ENCODE results near the gene MPG.

The MPG gene

DNA sequence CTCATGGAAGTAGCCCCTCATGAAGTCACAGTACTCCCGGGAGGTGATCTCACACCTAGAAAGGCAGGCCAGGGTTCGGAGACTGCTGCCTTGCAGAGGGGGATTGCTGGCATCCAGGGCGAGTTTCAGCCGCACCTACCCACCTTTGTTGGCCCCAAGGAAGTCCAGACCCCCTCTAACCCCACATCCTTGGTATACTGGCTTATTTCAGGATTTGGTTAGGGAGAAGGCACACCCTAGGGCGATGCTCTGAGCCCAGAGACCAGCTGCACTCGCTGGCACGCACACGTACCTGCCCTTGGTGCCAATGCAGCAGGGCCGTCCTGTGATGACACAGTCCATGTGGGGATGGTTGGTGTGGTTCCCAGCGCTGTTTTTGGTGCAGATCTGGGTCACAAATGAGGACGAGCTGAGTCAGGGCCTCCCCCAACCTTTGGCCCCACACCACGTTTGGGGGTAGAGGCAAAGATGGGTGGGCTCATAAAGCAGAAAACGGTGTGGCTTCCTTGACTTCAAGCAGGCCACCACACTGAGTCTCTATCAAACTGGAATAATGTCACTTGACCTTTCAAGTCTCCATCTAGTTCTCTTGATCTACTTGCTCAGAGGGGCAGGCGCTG is 18.5 kb upstream of the MPG start:
- no peak for DNase-seq (ENCODE audit: extremely low read depth, low read depth)
- TF ChIP-seq, protein P1, sequence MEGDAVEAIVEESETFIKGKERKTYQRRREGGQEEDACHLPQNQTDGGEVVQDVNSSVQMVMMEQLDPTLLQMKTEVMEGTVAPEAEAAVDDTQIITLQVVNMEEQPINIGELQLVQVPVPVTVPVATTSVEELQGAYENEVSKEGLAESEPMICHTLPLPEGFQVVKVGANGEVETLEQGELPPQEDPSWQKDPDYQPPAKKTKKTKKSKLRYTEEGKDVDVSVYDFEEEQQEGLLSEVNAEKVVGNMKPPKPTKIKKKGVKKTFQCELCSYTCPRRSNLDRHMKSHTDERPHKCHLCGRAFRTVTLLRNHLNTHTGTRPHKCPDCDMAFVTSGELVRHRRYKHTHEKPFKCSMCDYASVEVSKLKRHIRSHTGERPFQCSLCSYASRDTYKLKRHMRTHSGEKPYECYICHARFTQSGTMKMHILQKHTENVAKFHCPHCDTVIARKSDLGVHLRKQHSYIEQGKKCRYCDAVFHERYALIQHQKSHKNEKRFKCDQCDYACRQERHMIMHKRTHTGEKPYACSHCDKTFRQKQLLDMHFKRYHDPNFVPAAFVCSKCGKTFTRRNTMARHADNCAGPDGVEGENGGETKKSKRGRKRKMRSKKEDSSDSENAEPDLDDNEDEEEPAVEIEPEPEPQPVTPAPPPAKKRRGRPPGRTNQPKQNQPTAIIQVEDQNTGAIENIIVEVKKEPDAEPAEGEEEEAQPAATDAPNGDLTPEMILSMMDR (IDR thresholded peaks at IDR 0.05; ENCODE audit: low read depth, low read length, missing control alignments) = no peak
- H3K4me3 ChIP-seq (replicated peaks; ENCODE audit: low read depth, low read length) = no peak overlapping the region

DNA sequence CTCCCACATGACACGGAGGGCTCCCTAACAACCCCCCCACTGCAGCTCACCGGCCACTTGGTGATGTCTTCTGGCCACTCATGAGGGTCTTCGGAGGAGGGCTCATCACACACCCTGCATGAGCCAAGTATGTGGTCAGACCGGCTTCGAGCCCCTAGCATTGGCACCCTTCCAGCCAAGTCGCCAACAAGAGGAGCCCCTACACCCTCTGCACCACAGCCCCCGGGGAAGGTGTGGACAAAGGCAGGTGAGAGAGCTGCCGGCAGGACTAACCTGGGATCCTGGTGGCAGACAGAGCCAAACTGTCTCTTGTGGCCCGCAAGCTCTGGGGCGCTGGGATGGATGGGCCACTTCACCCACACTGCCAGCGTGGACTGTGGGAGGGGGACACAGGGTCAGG is 17.9 kb upstream of the MPG start:
- no peak for DNase-seq (ENCODE audit: extremely low read depth, low read depth)
- TF ChIP-seq, protein P1 (IDR thresholded peaks at IDR 0.05; ENCODE audit: low read depth, low read length, missing control alignments) = no peak
- H3K4me3 ChIP-seq (replicated peaks; ENCODE audit: low read depth, low read length) = no peak overlapping the region

GRCh38 chr16:60929-61878 is 16.8 kb upstream of the MPG start:
- TF ChIP-seq, protein P1 (IDR thresholded peaks at IDR 0.05; ENCODE audit: low read depth, low read length, missing control alignments) = no peak
- no peak for DNase-seq (ENCODE audit: extremely low read depth, low read depth)
- no peak overlapping the region for H3K4me3 ChIP-seq (replicated peaks; ENCODE audit: low read depth, low read length)

GRCh38 chr16:61879-62281 is 16.1 kb upstream of the MPG start:
- TF ChIP-seq, protein P1 (IDR thresholded peaks at IDR 0.05; ENCODE audit: low read depth, low read length, missing control alignments) = no peak
- DNase-seq (ENCODE audit: extremely low read depth, low read depth) = no peak
- H3K4me3 ChIP-seq (replicated peaks; ENCODE audit: low read depth, low read length) = no peak overlapping the region

- TF ChIP-seq, protein P1 (IDR thresholded peaks at IDR 0.05; ENCODE audit: low read depth, low read length, missing control alignments) = no peak
- DNase-seq (ENCODE audit: extremely low read depth, low read depth) = no peak
Observed at GRCh38 chr16:62283-62967, 15.6 kb upstream of the MPG start.

GRCh38 chr16:62968-63391 is 15.0 kb upstream of the MPG start:
- no peak overlapping the region for H3K4me3 ChIP-seq (replicated peaks; ENCODE audit: low read depth, low read length)
- TF ChIP-seq, protein P1 (IDR thresholded peaks at IDR 0.05; ENCODE audit: low read depth, low read length, missing control alignments) = no peak

More at GRCh38 chr16:62283-62967, 15.6 kb upstream of the MPG start:
- no peak overlapping the region for H3K4me3 ChIP-seq (replicated peaks; ENCODE audit: low read depth, low read length)

More at GRCh38 chr16:62968-63391, 15.0 kb upstream of the MPG start:
- no peak for DNase-seq (ENCODE audit: extremely low read depth, low read depth)

All from HFF-Myc (cell line).